IPS-11a (cell line): ENCODE results near the gene MGAT5B.

Experiments
- H3K4me3 ChIP-seq: one replicate; pipeline ENCODE4 v1.5.1; 2013; ENCODE audit warnings: low read depth, low read length, control low read depth

The MGAT5B gene

GRCh38 chr17:76996741-76997694, 128.8 kb downstream of the MGAT5B start:
- H3K4me3 ChIP-seq = no peak overlapping the region

GRCh38 chr17:76997981-76998531, 129.9 kb downstream of the MGAT5B start:
- H3K4me3 ChIP-seq = no peak overlapping the region

GRCh38 chr17:76998839-76999238, 130.6 kb downstream of the MGAT5B start:
- no peak overlapping the region for H3K4me3 ChIP-seq
